Left ventricle myocardium inferior (tissue), 1 donor: Measurements from ENCODE around the gene FAM149B1. TPM values are rescaled to one million over a fixed set of nuclear protein-coding genes. Genes with fewer than 3 reads are reported as not detected.

Experiments
- DNase-seq: peaks from one replicate; pipeline ENCODE4 v3.0.0-alpha.2; 2020
- H3K27ac ChIP-seq: fragments of 200-600 bp; replicated peaks from 2 replicates; pipeline ENCODE4 v1.8.0; 2021
- H3K27me3 ChIP-seq: fragments of 200-600 bp; 2 replicates; pipeline ENCODE4 v1.8.0; 2021; ENCODE audit warnings: low read depth
- H3K36me3 ChIP-seq: fragments of 200-600 bp; 2 replicates; pipeline ENCODE4 v1.8.0; 2021
- H3K4me1 ChIP-seq: fragments of 200-600 bp; 2 replicates; pipeline ENCODE4 v1.8.0; 2021
- H3K4me3 ChIP-seq: fragments of 200-600 bp; 2 replicates; pipeline ENCODE4 v1.8.0; 2021; ENCODE audit warnings: mild to moderate bottlenecking, moderate library complexity
- H3K9me3 ChIP-seq: fragments of 200-600 bp; replicated peaks from 2 replicates; pipeline ENCODE4 v1.8.0; 2021
- intact Hi-C: fragments of 100-400 bp; cut with micrococcal nuclease; formaldehyde crosslinking; loops from one replicate; pipeline ENCODE4 v1.11.0; 2022
- total RNA-seq: library from RNA; stranded (reverse); fragmentation: NEBNext Ultra II Directional; extraction: Animal tissue kit (Norgen Biotek cat#: 25700); gene quantifications from one replicate; pipeline ENCODE4 v1.2.1, GENCODE V29; 2021
- TF ChIP-seq, protein P1 (sequence below): fragments of 200-600 bp; IDR thresholded peaks from 2 replicates; pipeline ENCODE4 v1.8.0; 2021; ENCODE audit warnings: antibody characterized with exemption, mild to moderate bottlenecking, borderline replicate concordance
- donor health status: DM: no; HTN: yes; CAD: no; lungs with severe emphysema.

The FAM149B1 gene
- total RNA-seq, 1 donor from 2014 or later = 14.0 TPM

GRCh38 chr10:73210395-73211105 lies 42.6 kb downstream of the FAM149B1 start:
- Histone ChIP-seq H3K4me3 (no peak overlapping the region), H3K27me3 (no peaks in the 10 kb centered on the region), H3K36me3 (peaks cover 26% of the 10 kb centered on the region), H3K9me3 (no peaks in the 10 kb centered on the region), H3K27ac (no peak overlapping the region), H3K4me1 (peaks cover 5% of the 10 kb centered on the region)
- TF ChIP-seq, protein P1, sequence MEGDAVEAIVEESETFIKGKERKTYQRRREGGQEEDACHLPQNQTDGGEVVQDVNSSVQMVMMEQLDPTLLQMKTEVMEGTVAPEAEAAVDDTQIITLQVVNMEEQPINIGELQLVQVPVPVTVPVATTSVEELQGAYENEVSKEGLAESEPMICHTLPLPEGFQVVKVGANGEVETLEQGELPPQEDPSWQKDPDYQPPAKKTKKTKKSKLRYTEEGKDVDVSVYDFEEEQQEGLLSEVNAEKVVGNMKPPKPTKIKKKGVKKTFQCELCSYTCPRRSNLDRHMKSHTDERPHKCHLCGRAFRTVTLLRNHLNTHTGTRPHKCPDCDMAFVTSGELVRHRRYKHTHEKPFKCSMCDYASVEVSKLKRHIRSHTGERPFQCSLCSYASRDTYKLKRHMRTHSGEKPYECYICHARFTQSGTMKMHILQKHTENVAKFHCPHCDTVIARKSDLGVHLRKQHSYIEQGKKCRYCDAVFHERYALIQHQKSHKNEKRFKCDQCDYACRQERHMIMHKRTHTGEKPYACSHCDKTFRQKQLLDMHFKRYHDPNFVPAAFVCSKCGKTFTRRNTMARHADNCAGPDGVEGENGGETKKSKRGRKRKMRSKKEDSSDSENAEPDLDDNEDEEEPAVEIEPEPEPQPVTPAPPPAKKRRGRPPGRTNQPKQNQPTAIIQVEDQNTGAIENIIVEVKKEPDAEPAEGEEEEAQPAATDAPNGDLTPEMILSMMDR = no peak
- intact Hi-C loops = no loop called here
- no peak for DNase-seq

GRCh38 chr10:73211106-73211811 lies 43.3 kb downstream of the FAM149B1 start:
- Histone ChIP-seq H3K27ac (no peak overlapping the region), H3K9me3 (no peaks in the 10 kb centered on the region), H3K4me3 (no peak overlapping the region), H3K4me1 (peaks cover 5% of the 10 kb centered on the region), H3K36me3 (peaks cover 26% of the 10 kb centered on the region), H3K27me3 (no peaks in the 10 kb centered on the region)
- intact Hi-C loops = no loop called here
- no peak for DNase-seq
- TF ChIP-seq, protein P1 = no peak

DNA sequence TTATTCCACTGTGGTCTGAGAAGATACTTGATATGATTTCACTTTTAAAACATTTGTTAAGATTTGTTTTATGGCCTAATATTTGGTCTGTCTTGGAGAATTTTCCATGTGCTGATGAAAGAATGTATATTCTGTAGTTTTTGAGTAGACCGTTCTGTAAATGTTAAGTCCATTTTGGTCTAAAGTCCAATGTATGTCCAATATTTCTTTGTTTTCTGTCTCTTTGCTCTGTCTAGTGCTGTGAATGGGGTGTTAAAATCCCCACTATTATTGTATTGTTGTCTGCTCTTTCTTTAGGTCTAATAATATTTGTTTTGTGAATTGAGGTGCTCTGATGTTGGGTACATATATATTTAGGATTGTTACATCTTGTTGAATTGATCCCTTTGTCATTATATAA lies 47.8 kb downstream of the FAM149B1 start:
- Histone ChIP-seq H3K4me3 (no peak overlapping the region), H3K4me1 (no peaks in the 10 kb centered on the region), H3K27me3 (no peaks in the 10 kb centered on the region), H3K9me3 (no peaks in the 10 kb centered on the region), H3K36me3 (peaks cover 35% of the 10 kb centered on the region), H3K27ac (no peak overlapping the region)
- intact Hi-C loops = no loop called here
- DNase-seq = no peak
- TF ChIP-seq, protein P1 = no peak

DNA sequence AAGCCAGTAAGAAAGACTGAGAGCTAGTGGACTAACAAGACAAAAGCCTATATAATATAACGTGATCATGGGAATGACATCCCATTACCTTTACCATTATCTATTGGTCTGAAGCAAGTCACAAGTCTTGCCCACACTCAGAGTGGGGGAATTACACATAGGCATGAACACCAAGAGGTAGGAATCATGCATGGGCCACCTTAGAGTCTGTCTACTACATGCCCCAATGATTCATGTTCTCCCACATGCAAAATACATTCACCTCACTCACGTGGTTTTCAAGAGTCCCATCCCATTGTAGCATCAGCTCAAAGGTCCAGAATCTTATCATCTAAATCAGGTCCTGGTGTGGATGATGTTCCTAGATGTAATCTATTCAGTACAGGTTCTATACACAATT lies 49.7 kb downstream of the FAM149B1 start:
- H3K36me3 ChIP-seq = peaks cover 32% of the 10 kb centered on the region
- H3K9me3 ChIP-seq = no peaks in the 10 kb centered on the region
- intact Hi-C loops = no loop called here
- H3K4me3 ChIP-seq = no peak overlapping the region
- no peak overlapping the region for H3K27ac ChIP-seq
- TF ChIP-seq, protein P1 = no peak
- H3K4me1 ChIP-seq = no peaks in the 10 kb centered on the region
- no peak for DNase-seq
- H3K27me3 ChIP-seq = no peaks in the 10 kb centered on the region

DNA sequence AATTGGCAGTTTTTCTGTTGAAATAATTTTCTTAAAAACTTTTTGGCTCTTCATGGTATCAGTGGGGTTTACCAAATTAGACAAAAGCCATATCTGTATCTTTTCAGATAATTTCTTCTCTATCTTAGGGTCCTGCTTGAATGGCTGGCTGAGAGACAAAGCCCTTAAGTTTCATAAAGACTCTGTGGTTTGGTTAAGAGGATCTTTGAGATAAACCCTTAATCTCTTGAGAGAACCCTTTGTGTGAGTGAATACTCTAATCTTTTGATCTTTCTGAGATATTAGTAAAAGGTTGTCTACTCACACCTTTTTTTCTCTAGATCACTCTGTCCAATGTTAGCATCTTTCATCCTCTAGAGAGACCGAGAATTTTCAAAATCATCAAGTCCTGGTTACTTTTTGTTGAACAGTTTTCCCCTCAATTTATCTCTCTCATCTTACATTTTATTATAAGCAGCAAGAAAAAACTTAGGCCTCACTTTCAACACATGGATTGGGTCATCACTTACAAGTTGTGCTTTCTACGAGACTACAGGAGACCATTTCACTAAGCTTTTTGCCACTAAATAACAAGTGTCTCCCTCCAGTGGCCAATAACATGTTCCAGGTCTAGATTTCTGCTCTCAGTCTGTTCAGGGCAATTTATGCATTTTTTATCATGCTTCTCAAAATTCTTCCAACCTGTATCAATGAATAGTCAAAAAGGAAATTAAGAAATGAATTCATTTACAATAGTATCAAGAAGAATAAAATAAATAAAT lies 50.7 kb downstream of the FAM149B1 start:
- Histone ChIP-seq H3K4me3 (no peak overlapping the region), H3K9me3 (no peaks in the 10 kb centered on the region), H3K4me1 (no peaks in the 10 kb centered on the region), H3K27me3 (no peaks in the 10 kb centered on the region), H3K27ac (no peak overlapping the region), H3K36me3 (peaks cover 32% of the 10 kb centered on the region)
- DNase-seq = no peak
- TF ChIP-seq, protein P1 = no peak
- intact Hi-C loops = no loop called here
